HEK293 (cell line): ENCODE results near the gene PCCA.

Source experiments
- CTCF ChIP-seq: fragments of 450-650 bp; formaldehyde crosslinking; IDR thresholded peaks from 2 replicates; pipeline ENCODE4 v1.5.1; 2016; ENCODE audit warnings: missing biosample characterization, missing genetic modification characterization
- ZBTB7A ChIP-seq: fragments of 450-650 bp; formaldehyde crosslinking; IDR thresholded peaks from 2 replicates; pipeline ENCODE4 v1.5.1; 2016; ENCODE audit warnings: low read depth, missing biosample characterization, missing genetic modification characterization
- ZNF175 ChIP-seq: fragments of 450-650 bp; formaldehyde crosslinking; IDR thresholded peaks from 2 replicates; pipeline ENCODE4 v1.5.1; 2016; ENCODE audit warnings: missing biosample characterization, missing genetic modification characterization
- ZNF335 ChIP-seq: fragments of 450-650 bp; formaldehyde crosslinking; conservative IDR thresholded peaks from 2 replicates; pipeline ENCODE4 v1.5.1; 2016; ENCODE audit warnings: missing biosample characterization, missing genetic modification characterization

GRCh38 chr13:100532836-100533435 is 444.0 kb downstream of the PCCA start:
- TF ChIP-seq ZNF175 (tag by site-specific recombination) (no peak), CTCF (no peak), ZBTB7A (no peak), ZNF335 (no peak)
